ENCODE measurements around the gene GNA14. TPM values are rescaled to one million over a fixed set of nuclear protein-coding genes. Genes with fewer than 3 reads are reported as not detected.
A peak's percentile ranks its signal among the peaks of the same experiment; 100 is the strongest.

The GNA14 gene
- total RNA-seq, 1 experiment from 2014 or later: 0.15 TPM

DNA sequence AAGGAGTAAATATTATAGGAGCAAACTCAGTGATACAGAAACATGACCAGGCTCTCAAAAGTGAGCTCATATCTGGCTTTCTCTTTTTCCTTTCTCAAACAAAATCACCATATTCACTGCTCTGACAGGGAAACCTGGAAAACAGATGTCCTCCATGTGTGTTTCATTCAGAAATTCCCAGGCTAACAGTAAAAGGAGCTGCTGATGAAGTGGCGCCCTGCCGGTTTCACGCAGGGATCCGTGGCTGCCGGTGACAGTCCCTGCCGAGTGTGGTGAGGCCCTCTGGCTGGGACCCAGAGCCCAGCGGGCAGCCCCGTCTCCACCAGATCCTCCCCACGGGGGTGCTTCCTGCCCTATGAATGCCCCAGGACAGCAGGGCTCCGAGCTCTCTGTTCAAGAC, 208.1 kb downstream of the GNA14 start:
- Histone ChIP-seq H3K4me1 (ENCODE audit: control insufficient read depth, insufficient read depth, low read length) (no peaks in the 10 kb centered on the region), H3K9me3 (ENCODE audit: control insufficient read depth, insufficient read depth, low read depth, low read length) (no peaks in the 10 kb centered on the region), H3K4me3 (ENCODE audit: low read depth in 2 of 2, low read length in 2 of 2) (no peak overlapping the region), H3K36me3 (ENCODE audit: control insufficient read depth, insufficient read depth, low read length) (no peaks in the 10 kb centered on the region), H3K27me3 (ENCODE audit: control insufficient read depth, insufficient read depth, low read length) (no peaks in the 10 kb centered on the region), H3K27ac (ENCODE audit: low read length) (no peak overlapping the region)
- DNase-seq (ENCODE audit: low read depth, low spot score) (no peak), ATAC-seq (0 out of 2 replicates have a peak, but pooled peaks have one; percentile 48)
- in situ Hi-C loops (cut with HindIII; ENCODE audit: low pct_unique_long_range_greater_than_20kb, low sequenced_read_pairs): no loop called here
- TF ChIP-seq SIN3A (IDR thresholded peaks at IDR 0.05; ENCODE audit: borderline replicate concordance, insufficient read depth, low read depth, low read length) (no peak), TCF7L2 (IDR thresholded peaks at IDR 0.05; ENCODE audit: low read depth, low read length) (no peak), REST (IDR thresholded peaks at IDR 0.05; ENCODE audit: insufficient read depth in 1 of 2, low read depth in 2 of 2, low read length in 1 of 2) (no peak), POLR2AphosphoS5 (IDR thresholded peaks at IDR 0.05; ENCODE audit: low read depth, low read length) (no peak)
- TF ChIP-seq, protein P1, sequence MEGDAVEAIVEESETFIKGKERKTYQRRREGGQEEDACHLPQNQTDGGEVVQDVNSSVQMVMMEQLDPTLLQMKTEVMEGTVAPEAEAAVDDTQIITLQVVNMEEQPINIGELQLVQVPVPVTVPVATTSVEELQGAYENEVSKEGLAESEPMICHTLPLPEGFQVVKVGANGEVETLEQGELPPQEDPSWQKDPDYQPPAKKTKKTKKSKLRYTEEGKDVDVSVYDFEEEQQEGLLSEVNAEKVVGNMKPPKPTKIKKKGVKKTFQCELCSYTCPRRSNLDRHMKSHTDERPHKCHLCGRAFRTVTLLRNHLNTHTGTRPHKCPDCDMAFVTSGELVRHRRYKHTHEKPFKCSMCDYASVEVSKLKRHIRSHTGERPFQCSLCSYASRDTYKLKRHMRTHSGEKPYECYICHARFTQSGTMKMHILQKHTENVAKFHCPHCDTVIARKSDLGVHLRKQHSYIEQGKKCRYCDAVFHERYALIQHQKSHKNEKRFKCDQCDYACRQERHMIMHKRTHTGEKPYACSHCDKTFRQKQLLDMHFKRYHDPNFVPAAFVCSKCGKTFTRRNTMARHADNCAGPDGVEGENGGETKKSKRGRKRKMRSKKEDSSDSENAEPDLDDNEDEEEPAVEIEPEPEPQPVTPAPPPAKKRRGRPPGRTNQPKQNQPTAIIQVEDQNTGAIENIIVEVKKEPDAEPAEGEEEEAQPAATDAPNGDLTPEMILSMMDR (IDR thresholded peaks at IDR 0.05): no peak
- ChIA-PET CTCF (interaction anchor here (0.5 to 0.6 kb wide), 2 partner anchors 8 to 311 kb away, joined by 3 to 4 read pairs; no protein-coding TSS in a partner anchor), POLR2A (interaction anchor here (0.6 kb wide), 1 partner anchor 186 kb away, joined by 3 read pairs; no protein-coding TSS in a partner anchor)
- no TSS peak for BruUV-seq (replicated peaks)
- intact Hi-C loops (cut with micrococcal nuclease; ENCODE audit: unreplicated experiment): no loop called here

DNA sequence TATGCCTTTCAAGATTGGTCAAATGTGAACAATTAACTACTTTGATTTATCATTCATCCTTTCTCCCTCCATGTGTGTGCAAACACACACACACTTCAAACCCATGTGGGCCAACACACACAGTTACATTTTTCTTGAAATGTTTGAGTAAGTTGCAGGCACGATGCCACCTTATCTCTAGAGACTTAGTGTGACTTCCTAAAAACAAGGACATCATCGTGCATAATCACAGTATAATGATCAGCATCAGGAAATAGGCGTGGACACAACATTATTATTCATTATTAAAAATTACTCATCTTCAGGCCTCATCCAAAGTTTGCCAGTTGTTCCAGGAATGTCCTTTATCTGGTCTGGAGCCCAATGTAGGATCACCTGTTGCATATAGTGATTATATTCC, 209.5 kb downstream of the GNA14 start:
- ChIA-PET CTCF (no interaction called here), POLR2A (no interaction called here)
- Histone ChIP-seq H3K4me3 (ENCODE audit: low read depth in 2 of 2, low read length in 2 of 2) (no peak overlapping the region), H3K4me1 (ENCODE audit: control insufficient read depth, insufficient read depth, low read length) (no peaks in the 10 kb centered on the region), H3K36me3 (ENCODE audit: control insufficient read depth, insufficient read depth, low read length) (no peaks in the 10 kb centered on the region), H3K27ac (ENCODE audit: low read length) (no peak overlapping the region), H3K9me3 (ENCODE audit: control insufficient read depth, insufficient read depth, low read depth, low read length) (no peaks in the 10 kb centered on the region), H3K27me3 (ENCODE audit: control insufficient read depth, insufficient read depth, low read length) (no peaks in the 10 kb centered on the region)
- DNase-seq (ENCODE audit: low read depth, low spot score): no peak
- TF ChIP-seq SIN3A (IDR thresholded peaks at IDR 0.05; ENCODE audit: borderline replicate concordance, insufficient read depth, low read depth, low read length) (no peak), TCF7L2 (IDR thresholded peaks at IDR 0.05; ENCODE audit: low read depth, low read length) (no peak)
- TF ChIP-seq, protein P1 (IDR thresholded peaks at IDR 0.05): no peak
- no TSS peak for BruUV-seq (replicated peaks)
- ATAC-seq: no peak
- in situ Hi-C loops (cut with HindIII; ENCODE audit: low pct_unique_long_range_greater_than_20kb, low sequenced_read_pairs) (no loop called here), intact Hi-C loops (cut with micrococcal nuclease; ENCODE audit: unreplicated experiment) (no loop called here)

Data from Panc1 (cell line).